ENCODE data around the gene STAT2. TPM values are rescaled to one million over a fixed set of nuclear protein-coding genes. Genes with fewer than 3 reads are reported as not detected.
A peak's percentile ranks its signal among the peaks of the same experiment; 100 is the strongest.

Gene STAT2
- total RNA-seq, 1 donor from 2014 or later = 327 TPM

GRCh38 chr12:56298828-56299227 lies 61.1 kb downstream of the STAT2 start:
- Mint-ChIP-seq H3K4me1 (ENCODE audit: unreplicated experiment) (peaks cover 42% of the 10 kb centered on the region), H3K36me3 (ENCODE audit: unreplicated experiment) (peaks cover 2% of the 10 kb centered on the region), H3K4me3 (ENCODE audit: unreplicated experiment) (peak overlapping the region; percentile 93), H3K27me3 (ENCODE audit: unreplicated experiment) (no peaks in the 10 kb centered on the region), H3K9me3 (ENCODE audit: unreplicated experiment) (no peaks in the 10 kb centered on the region), H3K27ac (ENCODE audit: unreplicated experiment) (peak overlapping the region; percentile 94)
- DNase-seq (ENCODE audit: extremely low spot score, unreplicated experiment) = no peak
- TF ChIP-seq, protein P1, sequence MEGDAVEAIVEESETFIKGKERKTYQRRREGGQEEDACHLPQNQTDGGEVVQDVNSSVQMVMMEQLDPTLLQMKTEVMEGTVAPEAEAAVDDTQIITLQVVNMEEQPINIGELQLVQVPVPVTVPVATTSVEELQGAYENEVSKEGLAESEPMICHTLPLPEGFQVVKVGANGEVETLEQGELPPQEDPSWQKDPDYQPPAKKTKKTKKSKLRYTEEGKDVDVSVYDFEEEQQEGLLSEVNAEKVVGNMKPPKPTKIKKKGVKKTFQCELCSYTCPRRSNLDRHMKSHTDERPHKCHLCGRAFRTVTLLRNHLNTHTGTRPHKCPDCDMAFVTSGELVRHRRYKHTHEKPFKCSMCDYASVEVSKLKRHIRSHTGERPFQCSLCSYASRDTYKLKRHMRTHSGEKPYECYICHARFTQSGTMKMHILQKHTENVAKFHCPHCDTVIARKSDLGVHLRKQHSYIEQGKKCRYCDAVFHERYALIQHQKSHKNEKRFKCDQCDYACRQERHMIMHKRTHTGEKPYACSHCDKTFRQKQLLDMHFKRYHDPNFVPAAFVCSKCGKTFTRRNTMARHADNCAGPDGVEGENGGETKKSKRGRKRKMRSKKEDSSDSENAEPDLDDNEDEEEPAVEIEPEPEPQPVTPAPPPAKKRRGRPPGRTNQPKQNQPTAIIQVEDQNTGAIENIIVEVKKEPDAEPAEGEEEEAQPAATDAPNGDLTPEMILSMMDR (IDR thresholded peaks at IDR 0.05) = no peak

GRCh38 chr12:56297400-56297799 lies 62.5 kb downstream of the STAT2 start:
- Mint-ChIP-seq H3K27ac (ENCODE audit: unreplicated experiment) (peak overlapping the region; percentile 14), H3K9me3 (ENCODE audit: unreplicated experiment) (no peaks in the 10 kb centered on the region), H3K4me3 (ENCODE audit: unreplicated experiment) (peak overlapping the region; percentile 10), H3K36me3 (ENCODE audit: unreplicated experiment) (peaks cover 4% of the 10 kb centered on the region), H3K4me1 (ENCODE audit: unreplicated experiment) (peaks cover 41% of the 10 kb centered on the region), H3K27me3 (ENCODE audit: unreplicated experiment) (no peaks in the 10 kb centered on the region)
- no peak for DNase-seq (ENCODE audit: extremely low spot score, unreplicated experiment)
- TF ChIP-seq, protein P1 (IDR thresholded peaks at IDR 0.05) = no peak

GRCh38 chr12:56296295-56296694 lies 63.6 kb downstream of the STAT2 start:
- peaks cover 5% of the 10 kb centered on the region for H3K36me3 Mint-ChIP-seq (ENCODE audit: unreplicated experiment)
- H3K4me1 Mint-ChIP-seq (ENCODE audit: unreplicated experiment) = peaks cover 38% of the 10 kb centered on the region
- no peak overlapping the region for H3K4me3 Mint-ChIP-seq (ENCODE audit: unreplicated experiment)
- TF ChIP-seq, protein P1 (IDR thresholded peaks at IDR 0.05) = no peak
- no peak overlapping the region for H3K27ac Mint-ChIP-seq (ENCODE audit: unreplicated experiment)
- H3K9me3 Mint-ChIP-seq (ENCODE audit: unreplicated experiment) = no peaks in the 10 kb centered on the region
- no peak for DNase-seq (ENCODE audit: extremely low spot score, unreplicated experiment)
- H3K27me3 Mint-ChIP-seq (ENCODE audit: unreplicated experiment) = no peaks in the 10 kb centered on the region

GRCh38 chr12:56293795-56294194 lies 66.1 kb downstream of the STAT2 start:
- TF ChIP-seq, protein P1 (IDR thresholded peaks at IDR 0.05) = no peak
- no peaks in the 10 kb centered on the region for H3K27me3 Mint-ChIP-seq (ENCODE audit: unreplicated experiment)
- H3K4me3 Mint-ChIP-seq (ENCODE audit: unreplicated experiment) = no peak overlapping the region
- H3K9me3 Mint-ChIP-seq (ENCODE audit: unreplicated experiment) = no peaks in the 10 kb centered on the region
- no peak for DNase-seq (ENCODE audit: extremely low spot score, unreplicated experiment)
- peaks cover 9% of the 10 kb centered on the region for H3K36me3 Mint-ChIP-seq (ENCODE audit: unreplicated experiment)
- H3K4me1 Mint-ChIP-seq (ENCODE audit: unreplicated experiment) = peaks cover 24% of the 10 kb centered on the region
- no peak overlapping the region for H3K27ac Mint-ChIP-seq (ENCODE audit: unreplicated experiment)

Other genes with a start within 250 kb of the STAT2 start
- gene RPL41, start 243.5 kb downstream of the STAT2 start, total RNA-seq = 3,386 and 3,580 TPM in 2 replicates
- gene ZC3H10, start 241.8 kb downstream of the STAT2 start, total RNA-seq = 10.5 and 11.8 TPM in 2 replicates
- 127 and 142 TPM in 2 replicates for gene ESYT1, start 231.8 kb downstream of the STAT2 start, total RNA-seq
- gene MYL6B, start 207.5 kb downstream of the STAT2 start, total RNA-seq = 123 and 139 TPM in 2 replicates
- gene MYL6, start 201.7 kb downstream of the STAT2 start, total RNA-seq = 1,490 and 1,549 TPM in 2 replicates
- 122 and 128 TPM in 2 replicates for gene SMARCC2, start 170.6 kb downstream of the STAT2 start, total RNA-seq
- gene RNF41, start 138.2 kb downstream of the STAT2 start, total RNA-seq = 71.2 and 77.8 TPM in 2 replicates
- 42.1 and 45.3 TPM in 2 replicates for gene NABP2, start 135.8 kb downstream of the STAT2 start, total RNA-seq
- gene SLC39A5, start 130.1 kb downstream of the STAT2 start, total RNA-seq = 0.81 TPM in 1 of 2 replicates, not detected in the other
- 67.7 and 75.4 TPM in 2 replicates for gene ANKRD52, start 101.7 kb downstream of the STAT2 start, total RNA-seq
- 12.8 and 14.4 TPM in 2 replicates for gene COQ10A, start 93.2 kb downstream of the STAT2 start, total RNA-seq
- gene CS, start 59.8 kb downstream of the STAT2 start, total RNA-seq = 199 and 206 TPM in 2 replicates
- gene CNPY2, start 44.1 kb downstream of the STAT2 start, total RNA-seq = 154 and 177 TPM in 2 replicates
- gene PAN2, start 26.1 kb downstream of the STAT2 start, total RNA-seq = 52.7 and 56.6 TPM in 2 replicates
- not detected in 2 replicates for gene IL23A, start 21.2 kb downstream of the STAT2 start, total RNA-seq
- not detected in 2 replicates for gene APOF, start 2.8 kb upstream of the STAT2 start, total RNA-seq
- 15.9 and 16.2 TPM in 2 replicates for gene TIMELESS, start 89.3 kb upstream of the STAT2 start, total RNA-seq
- not detected in 2 replicates for gene MIP, start 94.5 kb upstream of the STAT2 start, total RNA-seq
- 2.7 and 3.1 TPM in 2 replicates for gene SPRYD4, start 108.5 kb upstream of the STAT2 start, total RNA-seq
- 0.31 TPM in 1 of 2 replicates, not detected in the other for gene GLS2, start 128.1 kb upstream of the STAT2 start, total RNA-seq
- 65.6 and 80.0 TPM in 2 replicates for gene RBMS2, start 161.7 kb upstream of the STAT2 start, total RNA-seq